Liver (tissue), 3 donors: ENCODE results near the gene ZBTB7A.
"Not testable (repeated sequence)": the region's sequence is repeated elsewhere in the genome, so short reads cannot be mapped to it uniquely, and the experiment has no call there.

Experiments used
- CTCF ChIP-seq: fragments of 150-350 bp; IDR thresholded peaks from 2 replicates; pipeline ENCODE4 v1.5.1; 2017; ENCODE audit warnings: improper control_type of control experiment, low read depth, low read length; ENCODE audit not compliant: missing input control
- EGR1 ChIP-seq, 2 donors: IDR thresholded peaks; 2 replicates each; pipeline ENCODE4 v1.6.1; 2016 to 2018; ENCODE audit warnings: antibody characterized with exemption in 2 of 2, low read depth in 2 of 2
- FOXA1 ChIP-seq: IDR thresholded peaks from 2 replicates; pipeline ENCODE4 v1.6.1; 2016; ENCODE audit warnings: antibody characterized with exemption
- HNF4G ChIP-seq: IDR thresholded peaks from 2 replicates; pipeline ENCODE4 v1.6.1; 2016; ENCODE audit warnings: antibody characterized with exemption
- JUND ChIP-seq, 2 donors: IDR thresholded peaks; 2 replicates each; pipeline ENCODE4 v1.6.1; 2016; ENCODE audit warnings: antibody characterized with exemption in 2 of 2
- MAX ChIP-seq: IDR thresholded peaks from 2 replicates; pipeline ENCODE4 v1.6.1; 2016; ENCODE audit warnings: antibody characterized with exemption
- RAD21 ChIP-seq, 2 donors: IDR thresholded peaks; 2 replicates each; pipeline ENCODE4 v1.6.1; 2016; ENCODE audit warnings: antibody characterized with exemption in 2 of 2, mild to moderate bottlenecking in 2 of 2
- SP1 ChIP-seq: IDR thresholded peaks from 2 replicates; pipeline ENCODE4 v1.6.1; 2018; ENCODE audit warnings: antibody characterized with exemption, mild to moderate bottlenecking
- TAF1 ChIP-seq: conservative IDR thresholded peaks from 2 replicates; pipeline ENCODE4 v1.6.1; 2016; ENCODE audit warnings: antibody characterized with exemption, mild to moderate bottlenecking
- YY1 ChIP-seq: IDR thresholded peaks from 2 replicates; pipeline ENCODE4 v1.6.1; 2016; ENCODE audit warnings: antibody characterized with exemption, mild to moderate bottlenecking
- ZBTB33 ChIP-seq: IDR thresholded peaks from 2 replicates; pipeline ENCODE4 v1.6.1; 2016; ENCODE audit warnings: antibody characterized with exemption
- TF ChIP-seq, protein P1 (sequence below): IDR thresholded peaks from 2 replicates; pipeline ENCODE4 v1.6.1; 2016; ENCODE audit warnings: antibody characterized with exemption
- TF ChIP-seq, protein P2 (sequence below): IDR thresholded peaks from 2 replicates; pipeline ENCODE4 v1.6.1; 2016; ENCODE audit warnings: antibody characterized with exemption, mild to moderate bottlenecking
- donor health status: healthy.
- donor health status: healthy.

- TF ChIP-seq CTCF; RAD21 (IDR thresholded peaks at IDR 0.05); EGR1 (IDR thresholded peaks at IDR 0.05; ENCODE audit: low read depth in 2 of 2); YY1; JUND (IDR thresholded peaks at IDR 0.05); TAF1; ZBTB33; SP1; MAX; FOXA1; HNF4G: not testable (repeated sequence)
- TF ChIP-seq, protein P1, sequence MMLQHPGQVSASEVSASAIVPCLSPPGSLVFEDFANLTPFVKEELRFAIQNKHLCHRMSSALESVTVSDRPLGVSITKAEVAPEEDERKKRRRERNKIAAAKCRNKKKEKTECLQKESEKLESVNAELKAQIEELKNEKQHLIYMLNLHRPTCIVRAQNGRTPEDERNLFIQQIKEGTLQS: not testable (repeated sequence)
- TF ChIP-seq, protein P2, sequence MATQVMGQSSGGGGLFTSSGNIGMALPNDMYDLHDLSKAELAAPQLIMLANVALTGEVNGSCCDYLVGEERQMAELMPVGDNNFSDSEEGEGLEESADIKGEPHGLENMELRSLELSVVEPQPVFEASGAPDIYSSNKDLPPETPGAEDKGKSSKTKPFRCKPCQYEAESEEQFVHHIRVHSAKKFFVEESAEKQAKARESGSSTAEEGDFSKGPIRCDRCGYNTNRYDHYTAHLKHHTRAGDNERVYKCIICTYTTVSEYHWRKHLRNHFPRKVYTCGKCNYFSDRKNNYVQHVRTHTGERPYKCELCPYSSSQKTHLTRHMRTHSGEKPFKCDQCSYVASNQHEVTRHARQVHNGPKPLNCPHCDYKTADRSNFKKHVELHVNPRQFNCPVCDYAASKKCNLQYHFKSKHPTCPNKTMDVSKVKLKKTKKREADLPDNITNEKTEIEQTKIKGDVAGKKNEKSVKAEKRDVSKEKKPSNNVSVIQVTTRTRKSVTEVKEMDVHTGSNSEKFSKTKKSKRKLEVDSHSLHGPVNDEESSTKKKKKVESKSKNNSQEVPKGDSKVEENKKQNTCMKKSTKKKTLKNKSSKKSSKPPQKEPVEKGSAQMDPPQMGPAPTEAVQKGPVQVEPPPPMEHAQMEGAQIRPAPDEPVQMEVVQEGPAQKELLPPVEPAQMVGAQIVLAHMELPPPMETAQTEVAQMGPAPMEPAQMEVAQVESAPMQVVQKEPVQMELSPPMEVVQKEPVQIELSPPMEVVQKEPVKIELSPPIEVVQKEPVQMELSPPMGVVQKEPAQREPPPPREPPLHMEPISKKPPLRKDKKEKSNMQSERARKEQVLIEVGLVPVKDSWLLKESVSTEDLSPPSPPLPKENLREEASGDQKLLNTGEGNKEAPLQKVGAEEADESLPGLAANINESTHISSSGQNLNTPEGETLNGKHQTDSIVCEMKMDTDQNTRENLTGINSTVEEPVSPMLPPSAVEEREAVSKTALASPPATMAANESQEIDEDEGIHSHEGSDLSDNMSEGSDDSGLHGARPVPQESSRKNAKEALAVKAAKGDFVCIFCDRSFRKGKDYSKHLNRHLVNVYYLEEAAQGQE: not testable (repeated sequence)
These were observed 55.3 kb downstream of the ZBTB7A start for GRCh38 chr19:4011430-4011829.
